ENCODE data around the gene PCMTD2.

GRCh38 chr20:64283646-64284045 is 28.1 kb downstream of the PCMTD2 start:
- TF ChIP-seq REST (IDR thresholded peaks at IDR 0.05; ENCODE audit: insufficient read depth in 1 of 2, low read depth in 2 of 2, low read length in 2 of 2) (no peak), POLR2AphosphoS5 (IDR thresholded peaks at IDR 0.05; ENCODE audit: low read depth, low read length) (no peak), SIN3A (IDR thresholded peaks at IDR 0.05; ENCODE audit: borderline replicate concordance, insufficient read depth, low read length) (no peak)

Measured in PFSK-1 (cell line).